NCI-H128 (cell line): Measurements from ENCODE around the gene CELF4.

Source experiments
- DNase-seq: peaks from one replicate; lab custom pipeline; 2025; ENCODE audit not compliant: unreplicated experiment; lab: John Stamatoyannopoulos, UW

CELF4 gene

DNA sequence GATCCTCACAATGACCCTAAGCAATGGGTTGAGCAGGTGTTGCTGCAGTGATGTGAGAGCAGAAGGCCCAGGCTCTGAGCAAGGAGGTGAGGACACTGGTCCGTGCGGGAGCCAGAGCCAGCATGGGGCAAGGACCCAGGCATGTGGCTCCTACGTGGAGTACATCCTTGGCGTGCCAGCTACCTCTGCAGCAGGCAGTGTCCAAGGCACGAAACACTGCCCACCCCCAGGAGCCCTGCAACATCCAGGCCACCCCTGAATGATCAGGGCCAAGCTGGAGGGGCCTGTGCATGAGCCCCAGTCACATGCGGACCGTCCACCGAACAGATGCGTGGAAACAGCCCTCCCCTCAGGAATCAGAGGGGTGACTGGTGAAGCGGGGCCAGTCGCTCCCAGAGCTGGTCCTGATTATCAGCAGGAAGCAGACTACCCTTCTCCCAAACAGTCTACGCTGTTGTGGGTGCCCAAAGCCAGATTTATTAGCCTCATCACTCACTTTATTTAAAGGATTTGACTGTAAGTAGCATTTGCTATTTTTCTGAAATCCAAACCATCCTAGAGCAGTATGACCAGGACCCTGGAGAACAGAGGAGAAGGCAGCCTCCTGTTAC lies 16.8 kb downstream of the CELF4 start:
- no peak for DNase-seq

DNA sequence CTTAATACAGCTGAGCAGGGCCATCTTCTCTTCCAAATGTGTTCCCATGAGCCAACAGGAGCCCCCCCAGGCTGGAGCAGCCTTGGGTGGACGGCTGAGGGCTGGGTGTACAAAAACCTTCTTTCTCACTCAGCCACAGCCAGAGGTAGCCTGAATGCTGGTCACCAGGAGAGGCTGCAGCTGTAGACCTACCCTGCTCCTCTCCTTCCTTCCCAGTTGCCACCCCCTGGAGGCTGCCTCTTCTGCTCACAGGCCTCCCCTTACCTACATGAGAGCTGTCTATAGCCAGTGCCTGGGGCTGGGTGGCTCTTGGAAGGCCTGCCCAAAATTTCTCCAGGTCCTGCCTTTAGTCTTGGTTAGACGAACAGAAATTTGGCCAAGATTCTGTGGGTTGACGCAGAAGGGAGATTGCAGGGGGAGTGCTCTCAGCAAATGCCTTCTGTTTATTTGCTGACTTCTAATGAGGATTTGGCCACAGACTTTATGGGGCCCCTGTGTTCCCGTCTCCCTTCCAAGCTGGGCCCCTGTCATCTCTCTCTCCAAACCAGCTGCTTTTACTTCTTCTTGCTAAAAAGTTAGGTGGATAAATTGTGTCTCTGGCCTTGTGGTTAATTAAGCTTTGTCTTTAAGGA lies 18.3 kb downstream of the CELF4 start:
- no peak for DNase-seq

DNA sequence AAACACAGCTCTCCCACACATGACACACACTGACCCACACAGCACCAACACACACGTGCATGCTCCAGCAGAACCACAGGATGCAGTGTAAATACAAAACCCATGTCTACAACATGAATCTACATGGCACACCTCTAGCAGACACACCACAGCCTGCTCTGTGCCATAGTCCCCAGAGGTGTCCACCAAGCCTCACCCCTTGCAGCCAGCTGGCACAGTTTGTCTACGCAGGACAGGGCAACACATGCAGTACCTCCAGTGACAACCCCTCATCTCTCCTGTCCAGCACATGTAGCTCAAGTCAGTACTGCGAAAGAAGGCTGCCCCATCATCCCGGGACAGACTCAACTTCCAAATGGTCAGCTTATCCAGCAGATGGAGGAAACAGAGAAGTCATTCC lies 18.9 kb downstream of the CELF4 start:
- no peak for DNase-seq

DNA sequence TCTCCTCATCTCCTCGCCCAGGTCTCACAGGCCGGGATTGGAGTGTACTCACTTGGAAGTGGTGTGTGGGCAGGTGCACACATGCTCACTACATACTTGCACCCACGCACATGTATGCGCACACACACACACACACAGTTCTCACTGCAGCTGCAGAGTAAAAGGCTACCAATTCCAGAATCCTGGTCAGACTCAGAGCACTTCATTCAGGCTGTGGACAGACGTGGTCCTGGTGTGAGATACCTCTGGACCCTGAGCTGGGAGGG lies 19.4 kb downstream of the CELF4 start:
- DNase-seq, result no peak

DNA sequence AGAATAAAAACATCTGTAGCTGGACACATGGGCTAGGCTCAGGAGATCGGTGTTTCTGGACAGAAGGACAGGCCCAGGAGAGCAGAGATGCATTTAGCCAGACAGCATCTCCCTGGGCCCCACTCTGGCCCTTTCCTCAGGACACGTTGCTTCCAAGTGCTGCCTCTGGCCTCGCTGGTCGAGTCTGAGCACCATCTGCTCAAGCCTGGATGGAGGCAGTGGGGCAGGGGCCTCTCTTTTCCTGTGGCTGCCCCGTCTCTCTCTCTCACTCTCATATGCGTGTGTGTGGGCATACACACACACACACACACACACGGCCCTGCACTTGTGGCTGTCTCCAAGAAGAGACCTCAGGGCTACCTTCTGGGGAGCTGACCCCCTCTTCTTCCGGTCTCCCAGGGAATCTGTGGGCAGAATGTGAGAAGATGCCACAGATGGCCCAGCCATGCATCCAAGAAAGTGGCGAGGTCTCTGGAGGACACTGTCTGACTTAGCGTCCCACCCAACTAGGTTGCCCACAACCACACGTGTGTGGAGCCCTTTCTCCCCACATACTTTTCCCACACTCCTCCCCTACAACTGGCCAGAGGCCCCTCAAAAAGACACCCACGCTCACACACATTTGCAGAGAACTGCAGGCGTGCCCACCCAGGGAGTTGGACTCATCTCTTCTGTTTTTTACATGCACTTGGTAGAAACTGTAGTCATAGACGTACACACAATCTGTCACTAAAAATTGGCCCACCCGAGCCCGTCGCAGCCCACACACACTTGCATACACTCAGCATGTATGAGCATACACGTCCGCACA lies 19.9 kb downstream of the CELF4 start:
- DNase-seq, result no peak

DNA sequence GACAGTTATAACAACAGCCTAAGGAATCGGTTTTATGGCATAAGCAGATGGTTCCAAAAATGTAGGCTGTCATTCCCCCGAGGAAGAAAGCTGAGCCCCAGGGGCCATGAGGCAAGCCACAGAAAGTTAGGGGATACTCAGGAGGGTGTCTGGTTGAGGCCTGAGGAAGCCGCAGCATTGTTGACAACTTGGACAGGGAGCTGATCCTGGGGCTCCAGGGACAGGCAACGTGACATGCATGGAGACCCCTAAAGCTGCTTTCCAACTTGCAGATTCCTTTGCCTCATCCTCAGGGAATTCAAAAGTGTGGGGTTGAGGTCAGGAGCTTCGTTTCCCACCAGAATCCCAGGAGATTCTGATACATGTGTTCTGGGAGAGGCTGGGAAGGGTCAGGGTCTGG lies 20.9 kb downstream of the CELF4 start:
- DNase-seq, result no peak

DNA sequence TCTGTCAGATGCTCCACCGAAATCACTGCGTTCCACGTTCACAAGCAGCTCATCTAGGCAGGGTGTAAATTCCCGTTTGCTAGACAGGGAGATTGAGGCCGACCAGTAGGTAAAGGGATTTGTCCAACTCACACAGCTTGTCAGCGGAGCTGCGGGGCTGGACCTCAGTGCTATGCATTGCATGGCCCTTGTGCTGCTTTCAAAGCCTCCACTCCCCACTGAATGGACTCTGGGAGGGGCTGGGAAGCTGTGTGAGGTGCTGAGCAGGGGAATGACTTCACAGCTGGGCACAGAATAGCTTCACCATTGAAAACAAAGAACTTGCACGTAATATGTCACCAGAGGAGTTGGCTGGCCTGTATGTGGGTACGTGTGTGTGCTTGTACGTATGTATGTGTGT lies 21.4 kb downstream of the CELF4 start:
- no peak for DNase-seq

DNA sequence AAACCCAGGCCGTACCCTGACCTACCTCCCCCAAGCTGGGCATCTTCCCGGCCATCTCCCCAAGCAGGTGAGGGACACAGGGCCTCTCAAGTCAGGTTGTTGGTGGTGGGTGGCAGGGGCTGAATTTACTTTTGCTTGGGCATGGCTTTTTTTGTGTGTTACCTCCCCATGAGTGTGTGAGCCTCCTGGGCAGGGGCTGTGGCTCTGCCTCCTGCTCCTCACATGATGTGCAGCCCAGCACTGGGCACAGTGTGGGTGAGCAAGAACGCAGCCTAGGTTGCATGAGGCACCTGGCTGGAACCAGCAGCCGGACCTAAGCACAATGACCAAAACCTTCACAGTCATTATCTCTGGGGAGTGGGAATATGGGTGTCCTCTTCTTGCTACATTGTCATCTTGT lies 22.3 kb downstream of the CELF4 start:
- DNase-seq, result no peak

DNA sequence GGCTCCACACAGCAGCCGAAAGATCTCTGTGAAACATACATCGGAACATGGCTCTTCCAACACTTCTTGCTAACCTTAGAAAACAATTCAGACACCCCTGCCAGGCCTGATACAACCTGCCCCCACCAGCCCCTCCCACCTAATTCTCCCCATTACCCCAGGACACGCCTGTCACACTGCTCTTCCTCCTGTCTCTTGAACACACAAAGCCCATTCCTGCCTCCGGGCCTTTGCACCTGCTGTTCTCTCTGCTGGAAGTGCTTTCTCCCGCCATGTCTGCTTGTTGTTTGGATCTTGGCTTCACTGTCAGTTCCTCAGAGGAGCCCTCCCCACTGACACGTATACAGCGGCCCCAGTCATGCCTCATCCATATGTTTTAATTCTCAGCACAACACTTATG lies 24.1 kb downstream of the CELF4 start:
- no peak for DNase-seq

DNA sequence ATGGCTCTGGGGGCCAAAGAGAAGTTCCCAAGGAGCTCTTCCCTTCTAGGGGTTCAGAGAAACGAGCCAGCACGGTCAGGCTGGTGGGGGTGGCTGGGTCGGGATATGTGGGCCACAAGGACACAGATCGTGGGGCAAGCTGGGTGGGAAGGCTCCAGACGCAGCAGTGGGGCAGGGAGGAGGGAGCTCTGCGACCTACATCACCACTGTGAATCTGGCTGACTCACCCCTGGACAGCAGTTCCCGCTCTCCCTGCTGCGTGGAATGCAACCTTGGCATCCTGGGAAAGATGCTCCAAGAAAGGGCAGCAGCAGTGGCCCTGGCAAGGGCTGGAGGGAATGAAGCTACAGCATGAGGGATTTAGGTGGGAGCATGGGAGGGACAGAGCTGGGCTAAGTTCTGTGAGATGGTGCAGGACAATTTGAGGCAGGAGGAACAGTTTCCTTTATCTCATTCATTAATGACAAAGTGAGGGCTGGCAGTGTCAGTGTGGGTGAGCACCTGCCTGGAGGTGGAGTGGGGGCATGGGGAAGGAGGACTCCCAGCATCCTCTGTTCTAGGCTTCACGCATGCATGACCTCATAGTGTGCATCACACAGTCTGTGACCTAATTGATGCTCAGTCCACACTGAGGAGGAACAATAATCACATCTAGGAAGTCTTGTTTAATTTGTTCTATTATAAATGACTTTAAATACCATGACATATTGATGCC lies 25.0 kb downstream of the CELF4 start:
- no peak for DNase-seq

DNA sequence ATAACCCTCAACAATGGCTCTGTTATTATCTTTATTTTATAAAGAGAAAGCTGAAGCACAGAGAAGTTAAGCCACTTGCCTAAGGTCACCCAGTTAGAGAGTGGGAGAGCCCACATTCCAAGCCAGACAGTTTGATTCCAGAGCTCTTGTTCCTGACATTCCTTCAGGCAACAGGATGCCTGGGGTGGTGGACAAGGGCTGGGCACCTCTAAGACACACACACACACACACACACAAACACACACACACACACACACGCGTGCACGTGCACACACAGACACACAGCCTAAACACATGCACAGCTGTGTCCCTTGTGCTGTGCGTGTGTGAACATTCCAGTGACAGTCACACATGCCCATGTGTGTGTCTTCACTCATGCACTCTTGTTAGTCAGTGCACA lies 26.4 kb downstream of the CELF4 start:
- DNase-seq, result no peak

DNA sequence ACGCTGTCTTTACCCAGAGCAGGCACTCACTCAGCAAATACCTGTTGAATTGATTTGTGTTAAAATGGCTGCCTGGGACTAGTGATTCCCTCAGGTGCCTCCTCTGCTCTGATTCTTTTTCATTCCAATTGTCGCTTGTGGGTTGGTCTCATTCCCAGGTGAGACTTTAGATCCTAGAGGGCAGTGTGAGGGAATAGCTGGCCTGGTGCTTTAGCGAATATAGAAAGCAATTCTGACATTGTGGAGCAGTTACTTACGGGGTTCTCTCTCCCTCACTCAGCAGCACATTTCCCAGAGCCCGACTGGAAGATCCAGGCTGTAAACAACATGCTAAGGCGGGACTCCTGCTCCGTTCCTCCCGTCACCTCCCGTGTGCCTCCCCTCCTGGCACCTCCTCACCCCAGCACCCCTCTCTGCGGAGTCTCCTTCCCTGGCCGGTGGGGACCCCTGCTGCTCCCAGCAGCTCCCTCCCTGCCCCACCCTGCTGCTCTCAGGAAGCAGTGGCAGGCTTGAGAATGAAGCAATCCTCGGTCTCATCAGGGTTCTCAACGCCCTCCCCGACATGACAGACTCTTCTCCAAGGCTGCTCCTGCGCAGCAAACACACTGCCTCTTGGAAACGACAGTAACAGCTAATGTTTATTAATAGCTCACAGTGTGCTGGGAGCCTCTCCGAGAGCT lies 26.9 kb downstream of the CELF4 start:
- no peak for DNase-seq

DNA sequence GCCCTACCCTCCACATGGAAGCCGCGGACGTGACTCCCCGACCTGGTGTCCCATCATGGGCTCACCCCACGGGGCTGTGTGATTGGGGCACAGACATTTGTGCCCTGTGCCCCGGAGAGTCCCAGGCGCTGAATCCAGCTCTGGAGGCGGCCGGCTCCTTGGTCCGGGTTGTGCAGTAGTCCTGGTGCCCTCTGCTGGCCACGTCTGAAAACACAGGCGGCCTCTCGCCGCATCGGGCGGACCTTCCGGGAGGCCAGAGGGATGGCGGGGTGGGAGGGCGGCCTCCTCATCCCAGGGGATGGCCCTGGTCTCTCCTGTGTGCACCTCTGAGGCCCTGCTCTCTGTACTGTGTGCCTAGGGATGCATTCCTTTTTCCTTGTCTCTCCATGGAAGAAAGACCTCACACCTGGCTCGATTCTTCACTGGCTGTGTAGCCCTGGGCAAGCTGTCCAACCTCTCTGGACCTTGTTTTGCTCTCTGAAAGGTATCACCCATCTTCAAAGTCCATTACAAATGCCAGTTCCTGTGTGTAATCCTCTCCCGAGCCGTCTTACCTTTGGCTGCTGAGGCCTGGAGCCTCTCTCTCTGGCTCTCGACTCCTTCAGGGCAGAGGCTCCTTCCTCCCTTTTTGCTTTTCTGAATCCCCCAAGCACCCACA lies 27.6 kb downstream of the CELF4 start:
- DNase-seq, result no peak

DNA sequence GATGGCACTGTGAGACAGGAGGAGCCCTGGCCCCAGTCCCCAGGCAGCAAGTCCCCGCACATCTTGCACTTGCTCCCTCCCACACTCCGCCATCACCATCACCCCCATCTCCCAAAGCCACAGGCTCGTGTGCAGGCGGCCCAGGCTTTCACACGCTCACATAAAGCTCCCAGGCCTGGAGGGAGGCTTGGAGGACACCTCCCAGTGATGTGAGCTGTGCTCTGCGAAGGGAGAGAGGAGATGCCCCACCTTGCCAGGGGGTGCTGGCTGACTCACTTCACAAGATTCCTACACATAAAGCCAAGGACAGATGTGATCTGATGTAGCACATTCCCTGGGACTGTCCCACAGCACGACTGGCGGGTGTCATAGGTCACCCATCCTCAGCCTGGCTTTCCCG lies 28.9 kb downstream of the CELF4 start:
- DNase-seq, result no peak

DNA sequence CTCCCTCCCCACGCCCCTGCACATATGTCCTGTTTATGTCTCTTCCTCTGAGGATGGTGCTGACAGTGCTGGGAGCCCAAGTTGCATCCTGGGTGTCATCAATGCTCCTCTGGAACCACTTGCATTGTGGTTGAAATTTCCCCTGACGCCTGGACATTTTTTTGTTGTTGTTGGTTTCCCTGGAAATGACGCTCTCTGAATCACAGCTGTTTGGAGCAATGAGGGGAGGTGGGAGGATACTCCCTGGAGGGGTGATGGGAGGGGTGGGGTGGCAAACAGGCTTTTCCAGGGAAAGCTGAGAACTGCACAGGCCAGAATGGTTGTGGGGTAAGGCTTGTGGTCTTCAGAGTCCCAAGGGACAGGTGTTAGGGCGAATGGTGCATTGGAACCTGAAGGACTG lies 29.6 kb downstream of the CELF4 start:
- DNase-seq, result no peak

DNA sequence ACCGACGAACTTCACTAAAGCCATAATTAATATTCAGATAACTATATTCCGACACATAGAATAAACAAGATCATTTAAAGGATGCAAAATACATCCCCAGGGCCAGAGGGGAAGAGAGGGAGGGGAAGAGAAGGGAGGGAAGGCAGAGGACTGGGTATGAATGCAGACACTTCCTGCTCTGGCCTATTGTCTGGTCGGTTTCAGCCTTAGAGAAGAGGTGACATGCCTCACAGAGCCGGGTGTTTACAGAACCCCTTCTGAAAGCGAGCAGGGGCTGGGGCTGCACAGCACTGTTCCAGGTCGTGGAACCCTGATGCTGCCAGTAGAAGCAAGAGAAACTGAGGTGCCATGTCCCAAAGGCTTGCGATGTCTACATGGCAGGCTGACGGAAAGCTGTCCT lies 31.0 kb downstream of the CELF4 start:
- DNase-seq, result no peak

DNA sequence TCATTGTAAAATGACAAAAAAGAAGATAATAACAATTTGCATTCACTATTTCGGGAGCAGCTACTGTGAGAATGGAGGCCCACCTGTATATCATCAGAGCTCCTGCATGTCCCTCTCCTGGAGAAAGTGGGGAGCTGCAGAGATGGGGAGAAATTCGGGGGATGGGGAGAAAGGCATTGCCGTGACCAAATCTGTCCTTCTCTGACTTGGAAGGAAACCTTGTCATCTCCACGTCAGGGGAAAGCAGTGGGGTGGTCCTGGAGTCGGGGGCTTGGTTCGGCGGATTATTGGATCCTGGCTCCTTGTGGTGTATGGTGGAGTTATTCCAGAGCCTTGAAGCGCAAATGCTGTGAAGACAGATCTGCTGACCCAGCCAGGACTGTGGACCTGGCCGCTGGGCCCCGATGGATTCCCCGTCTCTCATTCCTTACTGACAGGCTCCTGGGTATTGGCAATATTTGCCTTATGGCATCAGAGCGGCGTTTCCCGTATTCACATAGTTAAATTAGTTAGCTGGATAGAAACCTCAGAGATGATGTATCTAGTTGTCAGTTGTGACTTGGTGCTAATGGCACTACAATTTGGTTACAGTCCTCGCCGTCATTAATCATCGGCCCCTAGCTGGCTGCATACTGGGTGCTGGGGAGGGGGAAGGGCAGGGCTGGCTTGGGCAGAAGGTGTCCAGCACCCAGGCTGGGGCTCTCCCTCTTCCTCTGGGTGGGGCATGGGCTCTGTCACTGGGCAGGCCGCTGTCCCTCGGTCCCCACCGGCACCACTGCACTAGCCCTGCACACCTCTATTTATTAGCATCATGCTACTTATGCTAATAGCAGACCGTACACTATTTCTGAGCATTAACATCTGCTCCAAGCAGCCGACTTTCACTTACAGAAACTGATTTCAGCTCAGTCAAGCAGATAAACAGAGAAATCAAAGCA lies 31.7 kb downstream of the CELF4 start:
- no peak for DNase-seq

DNA sequence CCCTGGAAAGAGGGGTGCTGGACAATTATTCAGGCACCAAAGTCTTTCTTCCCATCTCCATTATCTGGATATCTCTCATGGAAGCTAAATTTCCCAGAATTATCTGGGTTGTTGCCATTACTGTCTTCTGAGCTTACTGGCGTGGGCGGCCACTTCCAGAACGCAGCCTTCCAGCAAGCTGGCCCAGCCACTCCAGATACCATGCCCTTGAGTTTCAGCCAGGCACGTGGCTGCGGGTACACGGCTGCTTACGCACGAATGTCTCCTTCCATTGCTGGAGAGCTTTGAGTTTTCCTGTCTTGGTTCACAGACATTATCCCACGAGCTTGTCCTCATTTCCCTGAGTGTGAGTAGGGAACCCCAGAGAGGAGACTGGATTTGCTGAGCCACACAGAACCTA lies 32.7 kb downstream of the CELF4 start:
- no peak for DNase-seq

DNA sequence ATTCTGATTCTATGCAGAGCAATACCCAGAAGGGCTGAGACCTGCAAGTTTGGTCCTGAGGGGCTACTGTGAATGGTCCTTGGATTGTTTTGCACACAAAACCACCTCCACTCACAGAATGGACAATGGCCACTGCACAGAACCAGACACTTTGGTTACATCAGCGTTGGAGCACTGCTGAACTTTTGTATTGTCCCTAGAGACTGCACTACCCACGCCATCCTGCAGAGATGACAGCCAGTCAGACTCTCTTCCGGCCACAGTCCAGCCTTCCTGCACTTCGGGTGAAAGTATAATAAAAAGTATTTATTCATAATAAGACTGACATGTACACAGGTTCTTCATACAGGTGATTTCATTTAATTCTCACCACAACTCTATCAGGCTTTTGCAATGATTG lies 35.7 kb downstream of the CELF4 start:
- no peak for DNase-seq

DNA sequence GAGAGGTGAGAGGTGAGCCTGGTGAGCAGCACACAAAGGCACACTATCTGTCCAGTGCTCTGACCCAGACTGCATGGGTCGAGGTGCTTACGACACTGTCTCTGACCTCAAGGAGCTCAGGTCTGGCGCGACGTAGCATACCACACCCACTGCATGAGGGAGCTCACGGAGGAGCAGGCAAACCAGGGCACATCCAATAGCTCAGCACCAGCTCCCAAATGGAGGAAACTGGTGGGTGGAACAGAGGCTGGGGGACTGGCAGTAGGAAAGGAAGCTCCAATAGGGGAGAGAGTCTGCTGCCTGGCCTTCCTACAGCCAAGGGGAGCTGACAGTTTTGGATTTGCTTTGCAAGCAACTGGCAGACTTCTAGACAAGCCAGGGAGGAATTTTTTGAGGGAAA lies 36.3 kb downstream of the CELF4 start:
- no peak for DNase-seq
